HG02884 (cell line): ENCODE measurements around the gene KLHL18.
A peak's percentile ranks its signal among the peaks of the same experiment; 100 is the strongest.
"Not testable (repeated sequence)": the region's sequence is repeated elsewhere in the genome, so short reads cannot be mapped to it uniquely, and the experiment has no call there.

Experiments used
- ATAC-seq: cut with Tn5 transposase; IDR thresholded peaks from one replicate; pipeline ENCODE4 v1.9.1; 2021; ENCODE audit warnings: mild to moderate bottlenecking, moderate library complexity; ENCODE audit not compliant: unreplicated experiment

Gene KLHL18

DNA sequence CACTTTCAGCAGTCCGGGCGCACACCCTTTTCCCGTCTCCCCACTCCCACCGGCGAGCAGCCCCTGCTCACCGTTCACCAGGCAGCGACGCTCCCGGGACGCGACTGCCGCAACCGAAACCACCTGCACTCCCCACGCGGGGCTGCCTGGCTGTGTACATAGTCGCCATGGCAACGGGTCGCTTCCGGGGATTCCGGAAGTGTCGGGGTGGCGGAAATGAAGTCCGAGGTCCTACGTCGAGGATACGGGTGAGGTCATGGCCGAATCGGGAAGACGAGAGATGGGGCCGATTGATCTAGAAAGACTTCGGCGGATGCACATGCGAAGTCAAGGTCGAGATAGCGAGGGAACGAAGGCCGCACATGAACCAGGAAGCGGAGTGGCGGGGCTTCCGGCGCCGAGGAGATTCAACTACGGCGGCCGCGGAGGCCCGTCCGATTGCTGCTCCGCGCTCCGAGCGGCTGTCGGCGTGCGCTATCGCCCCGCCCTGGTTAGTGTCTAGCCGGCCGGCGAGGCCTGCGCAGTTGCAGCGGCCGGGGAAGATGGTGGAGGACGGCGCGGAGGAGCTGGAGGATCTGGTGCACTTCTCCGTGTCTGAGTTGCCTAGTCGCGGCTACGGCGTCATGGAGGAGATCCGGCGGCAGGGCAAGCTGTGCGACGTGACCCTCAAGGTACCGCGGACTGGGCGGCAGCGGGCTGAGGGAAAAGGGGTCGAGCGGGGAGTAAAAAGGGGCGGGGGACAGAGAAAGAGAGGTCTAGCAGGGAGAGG is at the start of gene KLHL18, which contains the start of gene KIF9:
Gene KLHL18, plus strand, starts transcription at position 521 of the 769 bp plus-strand sequence. Its CDS starts 22 bp downstream, at position 543.
Gene KIF9, minus strand, starts transcription at position 376 of the 769 bp plus-strand sequence. CDS start 5,425 bp downstream, outside the sequence.
- peak; percentile 75 for ATAC-seq

DNA sequence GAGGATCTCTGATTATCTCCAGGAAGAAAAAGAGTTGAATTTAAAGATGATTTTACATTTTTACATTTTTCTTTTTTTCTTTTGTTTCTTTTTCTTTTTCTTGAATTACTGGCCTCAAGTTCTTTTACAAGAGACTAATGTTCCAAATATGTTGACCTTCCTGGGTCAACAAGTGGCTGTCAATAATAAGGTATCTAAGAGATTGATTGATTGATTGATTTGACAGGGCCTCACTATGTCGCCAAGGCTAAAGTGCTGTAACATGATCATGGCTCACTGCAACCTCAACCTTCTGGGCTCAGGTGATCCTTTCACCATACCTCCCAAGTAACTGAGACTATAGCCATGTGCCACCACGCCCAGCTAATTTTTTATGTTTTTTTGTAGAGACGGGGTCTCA is 44.7 kb upstream of the KLHL18 start:
- no peak for ATAC-seq

DNA sequence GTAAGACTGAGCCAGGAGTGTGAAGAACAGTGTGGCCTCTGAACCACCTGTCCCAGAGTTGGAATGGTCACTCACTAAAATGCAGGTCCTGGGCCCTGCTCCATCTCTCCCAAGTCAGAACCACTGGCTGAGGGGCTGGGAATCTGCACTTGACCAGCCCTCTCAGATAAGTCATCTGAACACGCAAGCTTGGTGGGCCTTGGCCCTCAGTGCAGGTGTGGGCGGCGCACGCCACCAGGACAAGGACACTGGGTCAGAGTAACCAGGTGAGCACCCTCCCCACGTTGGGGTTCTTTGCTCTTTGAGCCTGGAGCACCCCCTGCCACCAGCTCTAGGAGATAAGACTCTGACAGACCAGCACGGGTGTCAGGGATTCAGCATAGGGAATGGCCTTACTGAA is 42.8 kb upstream of the KLHL18 start:
- no peak for ATAC-seq

DNA sequence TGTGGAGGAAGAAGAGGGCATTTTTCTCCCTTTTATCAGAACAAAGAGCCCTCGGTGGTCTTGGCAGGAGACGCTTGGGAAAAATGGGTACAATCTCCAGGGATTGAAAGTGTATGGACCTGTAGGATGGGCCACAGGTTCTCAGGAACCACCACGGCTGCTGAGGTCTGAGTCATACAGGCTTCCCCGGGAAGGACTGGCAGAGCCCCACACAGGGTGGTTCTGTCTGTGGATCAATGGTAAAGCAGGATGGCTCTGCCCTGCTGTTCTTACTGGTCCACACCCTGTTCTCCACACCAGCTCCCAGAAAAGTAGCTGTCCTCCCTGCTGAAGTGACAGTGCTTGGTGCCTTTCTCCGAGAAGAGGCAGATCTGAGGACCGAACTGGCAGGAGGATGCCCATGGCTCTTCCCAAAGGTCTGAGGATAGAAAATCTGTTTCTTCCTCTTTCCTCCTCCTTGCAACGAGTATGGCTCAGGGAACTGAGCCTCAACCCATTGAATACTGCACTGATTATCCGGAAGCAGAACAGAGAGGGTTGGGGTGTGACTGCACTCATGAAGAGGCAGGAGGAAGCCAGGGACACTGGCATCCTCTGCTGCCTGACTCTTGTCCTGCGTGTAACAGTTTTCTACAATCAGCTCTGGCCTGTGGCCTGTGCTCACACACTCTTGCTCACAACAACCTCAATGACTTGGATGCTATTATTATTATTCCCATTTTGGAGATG is 39.2 kb upstream of the KLHL18 start:
- no peak for ATAC-seq

DNA sequence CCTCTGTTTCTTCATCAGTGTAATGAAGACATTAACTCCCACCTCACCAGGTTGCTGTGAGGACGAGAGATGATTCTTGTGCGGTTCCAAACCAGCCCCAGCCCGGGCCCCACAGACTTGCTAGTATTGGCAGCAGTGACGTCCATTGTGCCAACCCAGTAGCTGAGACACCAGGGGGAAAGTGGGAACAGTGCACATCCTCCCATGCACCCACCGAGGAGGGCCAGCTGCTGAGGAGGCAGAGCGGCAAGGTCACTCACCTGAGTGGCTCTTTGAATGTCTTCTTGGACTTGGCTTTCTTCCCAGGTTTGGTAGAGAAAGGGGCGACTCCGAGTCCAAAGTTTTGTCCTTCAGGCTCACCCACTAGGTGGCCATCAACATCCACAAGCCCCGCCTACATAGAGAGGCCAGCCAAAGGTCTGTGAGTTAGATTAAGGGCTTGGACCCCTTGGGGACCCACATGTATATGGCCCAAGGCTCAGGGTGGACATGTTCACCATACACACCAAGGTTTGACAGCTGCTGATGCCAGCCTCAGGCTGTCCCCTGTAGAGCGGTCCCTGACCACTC is 38.1 kb upstream of the KLHL18 start:
- ATAC-seq, result no peak

DNA sequence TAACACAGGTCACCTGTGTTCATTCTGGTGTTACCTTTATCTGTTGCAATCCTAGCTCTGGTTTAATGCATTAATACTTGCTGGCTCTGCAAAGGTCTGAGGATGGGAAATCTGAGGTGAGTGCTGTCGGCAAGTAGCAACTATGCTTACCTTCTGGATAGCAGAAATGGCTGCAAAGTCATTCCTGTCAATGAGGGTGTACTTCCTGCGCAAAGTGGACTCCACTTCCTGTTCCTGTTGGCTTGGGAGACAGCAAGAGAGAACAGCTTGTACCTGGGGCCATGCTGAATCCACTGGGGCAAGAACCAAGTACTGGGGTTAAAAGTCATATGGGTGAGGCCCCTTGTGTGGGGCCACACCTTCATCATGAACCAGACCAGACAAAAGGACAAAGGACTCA is 37.5 kb upstream of the KLHL18 start:
- ATAC-seq, result no peak

DNA sequence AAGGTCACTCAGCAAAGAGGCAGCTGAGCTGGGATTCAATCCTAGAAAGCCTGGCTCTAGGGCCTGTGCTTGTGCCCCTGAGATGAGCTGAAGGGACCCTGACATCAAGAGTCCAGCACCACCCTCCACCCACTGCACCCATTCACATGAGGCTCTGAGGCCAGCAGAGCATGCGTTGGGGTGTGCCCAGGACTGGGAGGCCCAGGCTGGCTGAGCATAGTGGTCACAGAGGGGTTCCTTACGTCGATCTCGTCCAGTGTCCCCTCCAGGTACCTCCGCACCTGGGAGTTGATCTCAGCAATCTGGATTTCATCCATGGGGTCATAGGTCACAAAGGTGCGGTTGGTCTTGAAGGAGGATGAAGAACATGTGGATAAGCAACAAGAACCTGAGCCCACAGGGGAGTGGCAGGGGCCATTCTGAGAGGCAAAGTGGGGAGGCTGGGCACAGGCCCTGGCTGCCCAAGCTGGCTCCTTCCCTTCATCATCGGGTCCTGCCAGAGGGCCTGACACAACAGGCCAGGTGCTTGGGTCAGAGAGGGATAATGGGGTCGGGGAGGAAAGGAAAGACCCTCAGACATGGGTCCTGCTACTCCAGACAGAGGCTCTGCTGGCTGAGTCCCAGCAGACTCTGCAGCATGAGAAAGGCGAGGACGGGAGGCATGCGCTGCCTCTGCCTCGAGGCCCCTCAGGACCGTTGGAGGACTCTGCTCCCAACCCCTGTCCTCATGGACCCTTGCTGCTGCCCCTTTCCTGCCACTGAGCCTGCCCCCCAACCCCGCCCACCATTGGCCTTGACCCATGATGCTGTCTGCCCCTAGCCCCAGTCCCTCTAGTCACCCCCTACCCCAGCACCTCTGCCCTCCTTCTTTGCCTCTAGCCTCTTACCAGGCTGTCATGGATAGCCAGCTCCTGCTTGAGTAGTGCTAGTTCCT is 35.3 kb upstream of the KLHL18 start:
- no peak for ATAC-seq

DNA sequence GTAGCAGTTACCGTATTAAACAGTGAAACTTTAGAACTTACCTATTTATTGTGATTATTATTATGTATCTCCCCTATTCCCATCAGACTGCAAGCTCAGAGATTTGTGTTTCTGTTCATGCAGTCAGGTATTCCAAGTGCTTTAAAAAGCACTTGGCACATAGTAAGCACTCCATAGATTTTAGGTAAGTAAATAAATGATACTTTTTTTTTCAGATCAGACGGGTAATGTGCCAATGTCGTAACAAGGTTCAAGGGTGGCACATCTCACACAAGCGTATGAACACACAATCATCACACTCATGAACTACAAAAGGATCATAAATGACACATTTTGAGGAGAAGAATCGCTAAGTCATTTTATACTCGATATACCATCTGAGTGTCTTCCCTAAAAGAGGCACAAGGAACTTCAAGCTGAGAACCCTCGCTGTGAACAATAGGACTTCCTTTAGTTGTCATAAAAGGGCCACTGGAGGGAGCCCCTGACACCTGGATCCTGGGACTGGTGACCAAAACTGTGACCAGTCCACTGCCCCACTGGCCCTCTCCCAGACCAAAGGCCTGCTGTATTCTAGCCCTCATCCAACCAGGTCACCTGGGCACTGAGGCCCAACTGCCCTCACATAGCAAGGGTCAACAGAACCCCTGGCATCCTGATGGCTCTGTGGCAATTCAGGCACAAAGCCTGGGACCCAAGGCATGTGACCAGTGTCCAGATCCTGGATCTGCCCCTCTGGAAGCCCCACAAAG is 32.3 kb upstream of the KLHL18 start:
- no peak for ATAC-seq

DNA sequence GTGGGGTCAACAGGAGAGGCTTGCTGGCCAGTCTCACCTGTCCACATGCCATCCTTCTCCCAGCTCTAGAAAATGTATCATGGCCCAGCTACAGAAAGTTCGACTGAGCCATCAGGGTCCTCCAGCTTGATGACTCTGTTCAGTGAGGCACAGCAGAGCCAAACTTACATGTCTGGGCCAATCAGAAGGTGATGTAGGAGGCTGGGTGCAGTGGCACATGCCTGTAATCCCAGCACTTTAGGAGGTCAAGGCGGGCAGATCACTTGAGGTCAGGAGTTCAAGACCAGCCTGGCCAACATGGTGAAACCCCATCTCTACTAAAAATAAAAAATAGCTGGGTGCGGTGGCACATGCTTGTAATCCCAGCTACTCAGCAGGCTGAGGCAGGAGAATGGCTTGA is 31.7 kb upstream of the KLHL18 start:
- not testable (repeated sequence) for ATAC-seq

DNA sequence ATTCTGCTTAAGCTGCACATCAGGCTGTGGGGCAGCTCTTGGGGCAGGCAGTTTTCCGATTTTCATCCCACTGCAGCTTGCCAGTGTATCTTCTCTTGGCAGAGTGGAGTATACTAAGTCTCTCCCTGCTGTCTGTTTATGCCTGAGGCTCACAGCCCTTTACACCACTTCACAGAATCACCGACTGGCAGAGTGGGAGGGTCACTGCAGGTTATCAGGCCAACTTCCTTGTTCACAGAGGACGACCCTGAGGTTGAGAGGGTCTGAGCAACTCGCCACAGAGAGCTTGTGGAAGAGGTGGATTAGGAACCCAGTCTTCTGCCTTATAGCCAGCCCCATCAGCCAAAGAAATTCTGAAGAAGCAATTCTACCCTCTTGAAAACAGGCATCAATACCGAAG is 31.1 kb upstream of the KLHL18 start:
- no peak for ATAC-seq

DNA sequence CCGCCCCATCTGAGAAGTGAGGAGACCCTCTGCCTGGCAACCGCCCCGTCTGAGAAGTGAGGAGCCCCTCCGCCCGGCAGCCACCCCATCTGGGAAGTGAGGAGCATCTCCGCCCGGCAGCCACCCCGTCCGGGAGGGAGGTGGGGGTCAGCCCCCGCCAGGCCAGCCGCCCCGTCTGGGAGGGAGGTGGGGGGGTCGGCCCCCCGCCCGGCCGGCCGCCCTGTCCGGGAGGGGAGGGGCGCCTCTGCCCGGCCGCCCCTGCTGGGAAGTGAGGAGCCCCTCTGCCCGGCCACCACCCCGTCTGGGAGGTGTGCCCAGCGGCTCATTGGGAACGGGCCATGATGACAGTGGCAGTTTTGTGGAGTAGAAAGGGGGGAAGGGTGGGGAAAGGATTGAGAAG is 26.4 kb upstream of the KLHL18 start:
- ATAC-seq, result not testable (repeated sequence)

DNA sequence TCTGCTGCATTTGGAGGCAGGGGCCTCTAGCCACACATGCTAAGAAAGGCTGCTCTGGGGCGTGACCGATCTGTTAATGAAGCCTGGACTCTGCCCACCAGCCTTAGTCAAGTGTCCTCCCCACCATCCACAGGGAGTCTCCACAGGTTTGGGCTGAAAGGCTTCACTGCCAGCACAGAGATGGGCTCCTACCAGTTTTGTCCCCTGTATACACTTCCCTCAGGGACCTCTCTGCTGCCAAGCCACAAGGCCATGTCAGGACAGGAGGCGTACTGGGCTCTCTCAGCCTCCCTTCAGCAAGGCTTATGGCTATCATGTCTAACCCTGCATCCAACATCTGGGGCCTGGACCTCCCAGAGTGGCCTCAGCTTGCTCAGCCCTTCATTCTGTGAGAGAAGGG is 23.6 kb upstream of the KLHL18 start:
- ATAC-seq, result no peak

DNA sequence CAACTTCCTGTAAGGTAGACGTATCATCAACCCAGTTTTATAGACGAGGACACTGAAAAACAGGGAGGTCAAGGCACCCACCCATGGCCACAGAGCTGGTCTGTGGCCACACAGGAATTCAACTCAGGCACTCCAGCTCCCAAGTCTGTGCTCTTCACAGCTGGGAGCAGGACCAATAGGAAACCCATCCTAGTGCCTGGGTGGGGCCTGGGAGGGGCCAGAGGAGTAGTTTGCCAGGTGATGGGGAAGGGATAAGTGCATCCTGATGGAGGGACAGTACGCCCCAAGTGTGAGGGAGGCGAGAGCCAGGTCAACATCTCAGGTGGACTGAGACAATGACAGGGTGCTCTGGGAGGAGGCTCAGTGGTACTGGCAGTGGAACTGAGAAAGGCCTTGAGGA is 22.1 kb upstream of the KLHL18 start:
- ATAC-seq, result no peak

DNA sequence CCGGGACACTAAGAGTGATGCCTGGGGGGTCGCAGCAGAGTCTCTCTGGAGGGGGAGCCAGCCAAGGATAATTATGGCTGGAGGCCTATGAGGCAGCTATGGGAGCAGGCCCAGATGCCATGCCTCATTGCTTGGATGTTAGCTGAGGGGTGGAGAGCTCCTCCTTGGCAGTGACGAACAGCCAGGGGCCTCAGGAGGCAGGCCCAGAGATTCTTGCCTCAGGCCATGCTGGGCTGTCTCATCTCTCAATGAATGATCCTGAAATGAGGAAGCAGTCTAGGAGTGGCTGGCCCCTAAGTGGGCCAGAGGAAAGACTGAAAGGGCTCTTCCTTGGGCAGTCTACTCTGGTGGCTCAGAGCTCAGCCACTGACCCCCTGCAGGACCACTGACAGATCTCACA is 21.4 kb upstream of the KLHL18 start:
- no peak for ATAC-seq

DNA sequence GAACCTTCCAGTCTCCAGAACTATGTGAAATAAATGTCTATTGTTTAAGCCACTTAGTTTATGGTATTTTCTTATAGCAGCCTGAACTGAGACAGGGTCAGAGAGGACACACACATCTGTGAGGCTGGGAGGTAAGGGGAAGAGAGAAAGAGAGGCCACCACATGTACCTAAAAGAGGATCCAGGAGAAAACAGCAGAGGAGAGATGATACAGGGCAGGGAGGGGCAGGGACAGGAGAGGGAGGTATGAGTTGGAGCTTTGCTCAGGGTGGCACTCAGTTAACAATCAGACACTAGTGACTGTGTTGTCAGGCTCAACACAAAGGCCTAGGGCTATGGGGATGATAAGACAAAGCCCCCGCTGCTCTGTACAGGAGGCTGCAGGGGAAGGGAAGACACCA is 17.7 kb upstream of the KLHL18 start:
- ATAC-seq, result no peak

DNA sequence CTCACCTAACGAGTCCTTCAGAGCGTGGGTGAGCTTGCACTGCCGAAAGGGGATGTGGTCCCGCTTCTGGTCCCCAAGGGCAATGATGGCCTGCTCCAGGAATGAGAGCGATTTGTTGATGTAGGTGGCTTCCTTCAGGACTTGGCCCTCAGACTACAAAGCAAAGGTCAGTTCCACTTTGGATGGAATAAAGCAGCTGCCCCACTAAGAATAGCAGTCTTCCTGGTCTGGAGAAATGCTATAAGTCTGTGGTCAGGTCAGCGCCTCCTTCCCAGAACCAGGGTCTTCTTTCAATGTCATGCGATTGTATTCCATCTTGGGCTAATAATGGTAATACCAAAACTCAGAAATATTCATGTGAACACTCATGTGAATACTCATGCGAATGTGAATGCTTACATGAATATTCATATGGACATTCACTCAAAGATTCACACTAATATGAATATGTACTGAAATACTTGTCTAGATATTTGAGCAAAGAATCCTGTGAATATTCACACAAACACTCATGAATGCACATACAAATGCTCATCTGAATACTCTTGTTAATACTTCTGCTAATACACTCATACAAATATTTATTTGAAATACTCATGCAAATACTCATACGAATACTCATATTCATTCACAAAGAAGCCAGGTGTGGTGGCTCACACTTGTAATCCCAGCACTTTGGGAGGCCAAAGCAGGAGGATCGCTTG is 16.9 kb upstream of the KLHL18 start:
- ATAC-seq, result no peak

DNA sequence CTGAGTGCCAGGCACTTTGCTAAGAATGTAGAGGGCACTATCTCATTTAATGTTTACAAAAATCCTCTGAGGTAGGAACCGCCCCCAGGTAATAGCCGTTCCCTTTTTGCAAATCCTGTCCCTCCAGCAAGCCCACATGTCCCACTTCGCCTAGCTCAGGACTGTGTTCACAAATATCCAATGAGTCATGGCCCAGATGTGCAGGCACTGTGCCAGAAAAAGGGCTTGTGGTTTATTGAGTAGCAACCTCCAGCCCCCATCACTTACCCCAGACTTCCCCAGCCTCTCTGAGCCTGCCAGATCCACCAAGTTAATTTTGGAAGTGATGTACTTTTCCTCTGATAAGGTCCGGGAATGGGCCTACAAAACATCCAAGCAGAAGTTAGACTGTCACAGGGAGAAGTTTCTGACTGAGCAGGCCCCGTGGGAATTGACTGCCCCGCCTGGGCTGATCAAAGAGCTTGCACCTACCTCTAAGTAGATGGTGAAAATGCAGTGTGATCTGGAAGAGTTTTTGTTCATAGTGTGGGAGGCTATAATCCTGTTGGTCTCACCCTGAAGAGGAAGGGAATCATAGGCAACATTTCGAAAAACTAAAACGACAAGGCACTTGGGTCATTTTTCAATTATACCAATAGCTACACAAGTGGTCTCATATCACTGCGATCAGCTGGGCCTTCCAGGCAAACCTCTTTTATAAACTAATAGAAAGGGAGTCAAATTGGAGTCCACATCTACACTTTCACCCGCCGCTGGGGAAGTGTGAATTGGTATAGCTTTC is 15.8 kb upstream of the KLHL18 start:
- ATAC-seq, result no peak

DNA sequence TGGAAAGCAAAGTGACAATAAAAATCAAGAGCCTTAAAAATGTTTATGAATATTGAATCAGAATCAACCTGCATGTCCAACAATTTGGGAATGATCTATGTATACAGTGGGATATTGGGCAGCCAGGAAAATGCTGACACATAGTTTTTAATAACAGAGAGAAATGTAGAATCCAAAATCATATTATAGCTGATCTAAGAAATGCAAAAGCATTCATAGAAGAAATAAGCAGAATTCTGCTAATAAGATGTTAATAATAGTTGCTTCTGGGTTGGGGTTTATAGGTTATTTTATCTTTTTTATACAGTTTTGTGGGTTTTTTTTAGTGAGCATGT is 15.3 kb upstream of the KLHL18 start:
- ATAC-seq, result no peak

DNA sequence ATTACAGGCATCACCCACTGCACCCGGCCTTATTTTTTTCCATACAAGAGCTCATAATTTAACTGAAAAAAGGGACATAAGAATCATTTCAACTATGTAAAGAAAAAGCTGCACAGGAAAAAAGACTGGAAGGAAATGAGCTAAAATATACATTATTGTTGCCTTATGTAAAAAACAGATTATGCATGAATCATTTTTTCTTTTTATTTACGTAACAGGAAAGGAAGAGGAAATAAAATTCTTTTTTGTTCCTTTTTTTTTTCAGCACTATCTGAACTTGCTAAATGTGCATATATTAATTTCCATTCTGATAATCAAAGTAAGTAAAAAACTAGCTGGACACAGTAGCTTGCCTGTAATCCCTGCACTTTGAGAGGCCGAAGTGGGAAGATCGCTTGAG is 12.2 kb upstream of the KLHL18 start:
- ATAC-seq, result no peak
